ENCODE measurements around the gene PHIP.

- TF ChIP-seq CTCF (IDR thresholded peaks at IDR 0.05; ENCODE audit: low read length): no peak
- TF ChIP-seq EZH2 (IDR thresholded peaks at IDR 0.05; ENCODE audit: borderline replicate concordance, low read length): no peak
Observed at GRCh38 chr6:79057746-79058145, 20.3 kb downstream of the PHIP start.
